ENCODE results near the gene VPS13A. TPM values are rescaled to one million over a fixed set of nuclear protein-coding genes. Genes with fewer than 3 reads are reported as not detected.
A peak's percentile ranks its signal among the peaks of the same experiment; 100 is the strongest.

VPS13A gene
- 39.0 TPM for total RNA-seq
- long read RNA-seq, partial matches to known transcripts, result 7 of 10 reads
- long read RNA-seq, other reads (novel, unspliced or antisense), result 3 of 10 reads

DNA sequence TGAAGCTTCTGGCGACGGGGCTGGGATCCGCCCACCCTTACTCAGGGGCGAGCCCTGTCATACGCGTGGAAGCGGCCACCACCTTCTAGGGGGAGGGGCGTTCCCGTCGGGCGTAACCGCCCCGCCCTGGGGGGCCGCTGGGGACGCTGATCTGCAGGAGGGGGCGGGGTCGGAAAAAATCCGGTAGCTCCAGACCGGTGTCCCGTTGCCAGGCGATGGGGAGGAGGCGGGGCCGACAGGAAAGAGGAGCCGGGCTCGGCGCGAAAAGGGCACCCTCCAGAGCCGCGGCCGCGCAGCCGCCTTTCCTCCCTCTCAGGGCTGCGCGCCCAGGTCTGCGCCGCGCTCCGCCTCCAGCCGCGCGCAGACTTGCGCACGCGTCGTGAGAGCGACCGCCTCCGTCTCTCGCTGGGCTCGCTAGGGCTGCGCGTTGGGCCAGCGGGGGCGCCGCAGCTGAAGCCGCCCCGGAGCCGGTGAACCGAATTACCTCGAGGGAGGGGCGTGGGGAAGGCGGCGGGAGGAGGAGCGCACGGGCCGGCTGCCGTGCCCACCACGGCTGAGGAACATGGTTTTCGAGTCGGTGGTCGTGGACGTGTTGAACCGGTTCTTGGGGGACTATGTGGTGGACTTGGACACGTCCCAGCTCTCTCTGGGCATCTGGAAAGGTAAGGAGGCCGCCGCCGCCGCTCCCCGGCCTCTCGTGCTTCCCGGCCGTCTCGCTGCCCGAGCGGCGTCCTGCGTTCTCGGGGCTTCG is at the start of gene VPS13A:
VPS13A (plus strand) TSS at position 392 of the 751 bp plus-strand sequence; CDS start at position 563, 171 bp downstream.
- peak; percentile 97 for ATAC-seq
- intact Hi-C loops (cut with micrococcal nuclease), result no loop called here

DNA sequence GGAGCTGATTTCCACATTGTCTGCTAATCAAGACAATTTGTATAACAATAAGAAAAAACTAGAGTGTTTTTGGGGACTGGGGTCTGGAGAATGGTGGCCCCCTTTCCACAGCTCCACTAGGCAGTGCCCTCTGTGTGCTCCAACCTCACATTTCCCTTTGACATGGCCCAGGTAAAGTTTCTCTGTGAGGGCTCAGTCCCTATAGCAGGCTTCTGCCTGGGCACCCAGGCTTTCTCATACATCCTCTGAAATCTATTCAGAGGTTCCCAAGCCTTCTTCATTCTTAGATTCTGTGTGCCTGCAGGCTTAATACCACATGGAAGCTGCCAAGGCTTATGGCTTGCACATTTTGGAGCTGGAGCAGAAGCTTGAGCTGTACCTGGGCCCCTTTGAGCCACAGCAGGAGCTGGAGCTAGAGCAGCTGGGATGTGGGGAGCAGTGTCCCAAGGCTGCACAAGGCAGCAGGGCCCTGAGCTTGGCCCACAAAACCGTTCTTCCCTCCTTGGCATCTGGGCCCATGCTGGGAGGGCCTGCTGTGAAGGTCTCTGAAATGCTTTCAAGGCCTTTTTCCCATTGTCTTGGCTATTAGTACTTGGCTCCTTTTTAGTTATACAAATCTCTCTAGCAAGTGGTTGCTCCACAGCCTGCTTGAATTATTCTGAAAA is 49.1 kb upstream of the VPS13A start:
- DNase-seq (no peak), ATAC-seq (no peak)
- intact Hi-C loops (cut with micrococcal nuclease), result no loop called here

More for the DNA sequence above, at the start of gene VPS13A:
- DNase-seq, result peak; percentile 95

DNA sequence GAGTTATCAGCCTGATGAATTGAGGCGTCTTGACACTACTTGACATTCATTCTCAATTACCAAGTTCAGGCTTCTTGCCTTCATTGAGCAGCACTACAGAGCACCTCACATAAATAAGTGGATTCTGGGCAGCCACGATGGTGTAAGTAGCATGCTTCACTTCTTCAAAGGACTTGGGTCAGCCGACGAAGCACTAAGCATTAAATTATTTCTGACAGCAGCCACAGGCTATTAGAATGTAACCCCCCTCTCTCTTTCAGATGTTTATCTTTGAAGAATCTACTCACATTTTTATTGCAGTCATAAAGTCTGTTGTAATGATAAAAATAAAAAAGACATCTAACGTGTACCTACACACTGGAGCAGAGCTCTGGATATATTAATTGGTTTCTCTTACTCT is 45.9 kb upstream of the VPS13A start:
- intact Hi-C loops (cut with micrococcal nuclease), result no loop called here
- no peak for ATAC-seq
- no peak for DNase-seq

DNA sequence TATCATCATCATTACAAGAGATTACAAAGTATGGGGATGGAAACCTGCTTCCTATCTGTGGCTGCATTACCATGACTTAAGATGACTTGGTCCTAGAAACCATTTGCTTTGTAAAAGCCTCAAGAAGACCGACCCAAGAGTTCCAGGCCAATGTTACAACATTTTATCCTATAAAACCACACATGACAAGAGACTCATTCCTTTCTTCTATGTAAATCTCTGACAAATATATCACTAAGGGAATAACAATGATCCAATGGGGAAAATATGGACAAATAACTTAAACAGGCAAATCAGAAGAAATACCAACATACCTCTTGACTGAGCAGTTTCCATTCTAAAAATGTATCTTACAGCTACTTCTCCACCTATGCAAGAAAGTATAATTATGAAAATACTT is 44.3 kb upstream of the VPS13A start:
- ATAC-seq (no peak), DNase-seq (no peak)
- intact Hi-C loops (cut with micrococcal nuclease), result no loop called here

DNA sequence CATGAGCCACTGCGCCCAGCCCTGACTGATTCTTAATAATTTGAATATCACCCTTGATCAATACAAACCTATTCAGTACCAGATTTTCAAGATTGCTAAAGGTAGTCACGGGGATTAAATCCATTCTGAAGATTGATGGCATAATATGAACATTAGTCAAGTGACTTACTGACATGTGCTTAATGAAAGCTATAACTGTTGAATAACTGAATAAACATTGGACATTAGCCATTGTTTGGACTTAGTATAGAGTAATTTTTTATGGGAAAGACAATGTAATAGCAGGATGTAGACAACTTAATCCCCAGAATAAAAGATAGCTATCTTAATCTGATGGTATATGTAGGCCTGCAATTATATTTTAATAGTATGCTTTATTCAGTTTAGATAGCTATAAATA is 35.0 kb upstream of the VPS13A start:
- DNase-seq (no peak), ATAC-seq (no peak)
- intact Hi-C loops (cut with micrococcal nuclease), result no loop called here

DNA sequence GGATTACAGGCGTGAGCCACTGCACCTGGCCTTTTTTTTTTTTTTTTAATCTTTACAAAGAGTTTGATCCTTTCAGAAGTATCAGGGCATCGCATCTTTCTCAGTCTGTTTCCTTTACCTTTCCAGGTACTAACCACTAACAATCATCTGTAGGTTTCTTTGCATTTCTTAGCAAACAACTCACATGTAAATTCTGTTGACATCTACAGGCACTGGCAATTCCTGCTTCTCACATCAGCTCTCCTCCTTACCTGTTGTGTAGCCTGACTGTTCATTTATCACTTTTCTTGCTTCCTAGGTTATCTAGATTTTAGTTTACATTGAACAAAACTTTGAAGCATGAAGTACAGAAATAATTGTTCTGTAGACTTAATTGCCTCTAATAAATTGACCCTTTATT is 27.5 kb upstream of the VPS13A start:
- ATAC-seq, result no peak
- intact Hi-C loops (cut with micrococcal nuclease), result loop anchor here (2.0 kb wide), 1 partner anchor 339 kb away; no protein-coding TSS in a partner anchor
- no peak for DNase-seq

DNA sequence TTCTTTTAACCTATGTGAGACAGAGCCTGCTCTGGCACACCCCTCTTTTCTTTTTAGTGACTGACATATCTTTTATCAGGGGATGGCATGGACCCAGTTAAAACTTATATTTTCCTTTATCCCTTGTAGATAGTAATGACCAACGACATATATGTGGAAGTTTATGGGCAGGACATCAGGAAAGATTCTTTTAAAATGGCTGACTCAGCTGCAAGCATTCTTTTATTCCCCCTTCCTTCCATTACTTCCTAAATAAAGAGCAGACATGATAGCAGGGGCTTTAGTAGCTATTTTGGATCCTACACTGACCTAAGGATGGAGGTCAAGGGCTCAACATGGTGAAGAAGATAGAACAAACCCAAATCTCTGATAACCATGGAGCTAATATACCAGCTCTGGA is 25.0 kb upstream of the VPS13A start:
- ATAC-seq, result no peak
- no peak for DNase-seq
- intact Hi-C loops (cut with micrococcal nuclease), result no loop called here

DNA sequence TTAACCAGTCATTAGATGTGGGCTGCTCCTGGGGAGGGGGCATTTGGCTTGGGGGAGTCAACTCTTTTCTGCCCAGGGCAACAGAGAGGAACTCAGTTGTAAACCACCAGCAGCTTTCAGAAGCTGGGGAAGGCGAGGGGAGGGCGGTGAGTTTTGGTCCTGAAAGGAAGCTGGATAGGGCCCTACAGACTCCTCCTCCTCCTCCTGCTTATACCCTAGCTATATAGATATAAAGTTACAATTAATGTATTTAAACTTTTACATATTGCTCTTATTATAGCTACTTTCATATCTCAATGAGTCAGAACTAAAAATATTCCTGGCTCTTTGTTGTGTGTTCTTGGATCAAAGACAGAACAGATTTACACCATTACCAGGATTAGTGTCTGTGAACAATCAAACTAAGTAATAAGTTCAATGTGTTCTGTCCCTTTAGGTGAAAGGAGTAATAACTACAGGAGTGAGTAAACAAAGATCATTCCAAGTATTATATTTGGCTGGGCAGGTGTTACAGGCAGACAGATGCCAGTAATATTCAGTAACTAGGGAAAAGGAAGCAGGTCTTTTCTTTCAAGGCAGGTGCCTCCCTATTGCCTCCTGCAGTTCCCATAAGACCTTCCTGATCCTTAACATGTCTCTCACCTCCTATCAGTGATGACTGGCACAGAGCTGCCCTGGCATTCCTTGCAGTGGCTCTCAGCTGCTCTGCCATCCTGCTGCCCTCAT is 20.5 kb upstream of the VPS13A start:
- ATAC-seq (peak; percentile 90), DNase-seq (peak; percentile 36)
- intact Hi-C loops (cut with micrococcal nuclease), result no loop called here

DNA sequence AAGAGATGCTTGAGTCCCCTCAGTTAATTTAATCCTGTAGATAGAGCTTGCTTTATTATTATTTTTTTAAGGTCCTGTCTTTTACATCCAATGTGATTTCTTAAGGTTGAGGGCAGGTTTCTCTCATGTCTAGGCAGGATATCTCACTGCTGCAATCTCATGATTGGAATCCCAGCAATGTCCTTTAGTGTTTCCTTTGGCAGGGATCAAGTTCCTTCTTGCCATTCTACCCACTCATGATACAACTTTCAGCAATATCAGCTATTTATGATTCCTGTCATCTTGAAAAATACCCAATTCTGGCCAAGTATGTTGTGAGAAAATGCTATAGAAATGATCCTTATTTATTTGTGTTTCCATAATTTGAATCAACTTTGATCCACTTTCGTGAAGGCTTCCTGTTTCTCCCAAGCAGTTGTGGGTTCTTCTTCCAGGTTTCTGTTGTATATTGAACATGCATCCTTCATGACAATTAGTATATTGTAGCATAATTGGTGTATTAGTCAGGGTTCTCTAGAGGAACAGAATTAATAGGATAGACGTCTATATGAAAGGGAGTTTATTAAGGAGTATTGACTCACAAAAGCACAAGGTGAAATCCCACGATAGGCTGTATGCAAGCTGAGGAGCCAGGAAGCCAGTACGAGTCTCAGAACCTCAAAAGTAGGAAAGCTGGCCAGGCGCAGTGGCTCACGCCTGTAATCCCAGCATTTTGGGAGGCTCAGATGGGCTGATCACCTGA is 18.4 kb upstream of the VPS13A start:
- ATAC-seq (no peak), DNase-seq (no peak)
- intact Hi-C loops (cut with micrococcal nuclease), result no loop called here

DNA sequence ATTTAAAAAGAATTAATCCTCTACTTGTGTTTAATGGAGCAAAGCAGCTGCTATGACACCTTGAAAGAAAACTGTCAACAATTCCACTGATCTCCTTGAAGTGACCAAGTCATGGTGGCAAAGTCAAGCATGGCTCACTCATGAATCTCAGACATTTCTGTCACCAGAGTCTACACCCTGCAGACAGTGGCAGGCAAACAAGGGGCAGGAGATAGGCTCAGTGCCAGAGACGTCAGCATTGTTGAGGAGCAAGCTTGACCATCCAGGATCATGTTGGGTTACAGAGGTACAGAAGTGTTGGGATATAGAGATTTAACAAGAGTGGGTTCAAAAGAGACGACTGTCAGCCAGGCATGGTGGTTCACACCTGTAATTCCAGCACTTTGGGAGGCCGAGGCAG is 16.1 kb upstream of the VPS13A start:
- intact Hi-C loops (cut with micrococcal nuclease), result no loop called here
- DNase-seq, result no peak
- peak; percentile 17 for ATAC-seq

DNA sequence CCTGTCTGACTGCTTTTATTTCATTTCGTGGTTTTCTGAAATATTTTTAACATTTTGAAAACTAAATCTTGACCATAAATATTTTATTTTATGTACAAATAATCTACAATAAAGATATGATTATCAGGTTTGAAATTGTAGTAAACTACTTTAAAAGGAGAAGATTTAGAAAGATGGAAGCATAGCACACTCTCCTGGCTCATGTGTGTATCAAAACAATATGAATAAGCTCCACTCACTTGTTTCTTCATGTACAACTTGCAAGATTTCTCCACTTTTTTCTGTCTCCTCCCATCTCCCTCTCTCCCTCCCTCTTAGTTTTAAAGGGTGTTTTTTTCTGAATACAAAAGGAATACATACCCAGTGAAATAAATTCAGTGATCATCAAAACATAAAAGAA is 15.4 kb upstream of the VPS13A start:
- ATAC-seq, result peak; percentile 17
- intact Hi-C loops (cut with micrococcal nuclease), result no loop called here
- no peak for DNase-seq

DNA sequence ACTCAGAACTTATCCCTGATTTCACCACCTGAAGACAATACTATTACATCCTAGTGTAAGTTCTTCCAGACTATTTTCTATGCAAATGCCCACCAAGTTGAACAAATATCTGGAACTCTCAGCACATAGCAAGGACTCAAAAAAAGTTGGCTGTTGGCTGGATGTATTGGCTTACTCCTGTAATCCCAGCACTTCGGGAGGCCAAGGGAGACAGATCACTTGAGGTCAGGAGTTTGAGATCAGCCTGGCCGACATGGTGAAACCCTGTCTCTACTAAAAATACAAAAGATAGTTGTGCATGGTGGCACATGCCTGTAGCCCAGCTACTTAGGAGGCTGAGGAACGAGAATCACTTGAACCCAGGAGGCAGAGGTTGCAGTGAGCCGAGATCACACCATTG is 15.0 kb upstream of the VPS13A start:
- peak; percentile 27 for ATAC-seq
- DNase-seq, result no peak
- intact Hi-C loops (cut with micrococcal nuclease), result no loop called here

DNA sequence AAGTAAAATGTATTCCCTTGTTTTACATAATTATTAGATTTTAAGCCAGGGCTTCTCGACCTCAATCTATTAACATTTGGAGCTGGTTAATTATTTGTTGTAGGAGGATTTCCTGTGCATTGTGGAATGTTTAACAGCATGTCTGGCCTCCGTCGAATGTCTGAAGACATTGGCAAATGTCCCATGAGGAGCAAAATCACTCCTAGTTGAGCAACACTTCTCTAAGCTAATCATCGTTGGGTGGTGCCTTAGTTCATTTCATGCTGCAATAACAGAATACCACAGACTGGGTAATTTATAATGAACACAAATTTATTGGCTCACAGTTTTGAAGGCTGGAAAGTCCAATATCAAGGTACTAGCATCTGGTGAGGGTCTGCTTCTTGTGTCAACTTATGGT is 13.4 kb upstream of the VPS13A start:
- ATAC-seq (no peak), DNase-seq (no peak)
- intact Hi-C loops (cut with micrococcal nuclease), result no loop called here

DNA sequence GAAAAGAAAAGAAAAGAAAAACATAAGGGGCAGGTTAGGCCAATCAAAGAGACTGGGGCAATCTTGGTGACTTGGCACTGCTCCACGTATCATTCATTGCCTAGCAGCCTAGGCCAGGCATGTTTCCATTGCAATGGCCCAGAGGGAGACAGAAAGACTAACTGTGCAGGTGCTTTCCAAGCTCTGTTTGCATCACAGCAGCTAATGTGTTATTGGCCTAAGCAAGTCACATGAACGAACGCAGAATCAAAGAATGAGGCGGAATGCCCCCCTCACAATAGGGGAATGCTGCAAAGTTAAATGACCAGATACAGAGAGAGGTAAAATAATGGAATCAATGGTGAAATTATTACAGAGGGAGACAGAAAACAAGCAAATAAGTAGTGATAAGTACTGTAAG is 11.1 kb upstream of the VPS13A start:
- no peak for DNase-seq
- ATAC-seq, result peak; percentile 10
- intact Hi-C loops (cut with micrococcal nuclease), result no loop called here

DNA sequence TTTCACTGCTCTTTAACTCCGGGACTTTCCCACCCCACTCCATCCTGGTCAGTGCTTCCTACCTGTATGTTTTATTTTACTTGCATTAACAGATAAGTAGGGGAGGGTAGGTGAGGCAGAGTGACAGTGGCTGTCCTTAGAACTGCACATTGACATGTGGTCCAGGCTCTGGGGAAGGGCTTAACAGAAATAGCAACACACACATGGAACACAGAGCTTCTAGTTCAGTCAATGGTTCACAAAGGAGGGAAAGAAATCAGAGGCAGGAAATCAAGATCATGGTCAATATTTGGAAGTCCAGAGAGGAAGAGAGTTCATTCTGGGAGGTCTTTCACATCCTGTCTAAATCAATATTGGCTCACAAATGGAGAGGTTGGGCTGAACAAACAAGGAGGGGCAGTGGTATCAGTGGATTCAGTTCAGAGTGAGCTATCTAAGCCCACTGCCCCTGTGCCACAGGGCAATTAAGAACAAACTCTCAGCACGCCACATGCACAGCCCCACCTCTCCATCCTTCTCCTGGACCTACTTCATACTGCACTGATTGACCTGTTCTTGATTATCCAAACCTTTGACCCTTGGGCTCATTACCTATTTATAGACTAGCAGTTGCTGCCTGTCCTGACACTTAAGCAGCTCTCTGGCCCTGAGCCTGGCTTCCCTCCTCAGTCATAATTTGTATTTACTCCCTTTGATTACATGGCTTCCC is 6.2 kb upstream of the VPS13A start:
- DNase-seq (peak; percentile 57), ATAC-seq (peak; percentile 95)
- intact Hi-C loops (cut with micrococcal nuclease), result no loop called here

DNA sequence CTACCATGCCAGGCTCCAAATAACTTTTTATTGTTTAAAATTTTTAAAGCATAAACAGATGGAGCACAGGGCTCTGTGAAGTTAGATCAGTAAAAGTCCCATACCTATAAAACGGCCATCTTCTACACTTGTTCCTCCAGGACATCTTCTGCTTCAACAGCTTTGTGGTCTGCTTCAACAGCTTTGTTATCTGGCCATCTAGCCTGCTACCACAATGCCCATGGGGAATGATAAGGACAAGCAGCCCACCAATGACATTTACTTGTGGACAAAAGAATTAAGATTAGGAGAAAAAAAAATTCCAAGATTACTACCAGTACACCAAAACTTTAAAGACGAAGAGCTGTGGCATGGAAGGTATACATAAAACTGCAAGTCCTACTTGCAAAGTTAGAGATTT is 2.2 kb upstream of the VPS13A start:
- intact Hi-C loops (cut with micrococcal nuclease), result no loop called here
- DNase-seq, result no peak
- no peak for ATAC-seq

DNA sequence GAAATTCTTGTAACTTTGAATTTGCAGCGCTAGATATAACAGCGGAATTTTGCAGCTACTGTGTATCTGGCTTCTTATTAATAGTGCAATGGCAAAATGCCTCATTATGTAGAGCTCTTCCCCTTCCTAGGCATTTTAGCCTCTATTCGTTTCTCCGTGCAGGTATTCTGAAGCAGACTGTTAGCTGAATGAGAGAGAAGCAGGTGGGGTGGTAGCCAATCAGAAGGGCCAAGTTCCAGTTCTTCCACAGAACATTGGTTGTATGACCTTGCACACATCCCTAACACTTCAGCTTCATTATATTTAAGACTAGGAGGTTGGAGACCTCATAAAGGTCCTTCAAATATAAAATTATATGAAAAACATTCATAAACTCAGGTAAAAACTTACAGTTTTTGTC is 1.2 kb upstream of the VPS13A start:
- no peak for ATAC-seq
- DNase-seq, result no peak
- intact Hi-C loops (cut with micrococcal nuclease), result no loop called here

DNA sequence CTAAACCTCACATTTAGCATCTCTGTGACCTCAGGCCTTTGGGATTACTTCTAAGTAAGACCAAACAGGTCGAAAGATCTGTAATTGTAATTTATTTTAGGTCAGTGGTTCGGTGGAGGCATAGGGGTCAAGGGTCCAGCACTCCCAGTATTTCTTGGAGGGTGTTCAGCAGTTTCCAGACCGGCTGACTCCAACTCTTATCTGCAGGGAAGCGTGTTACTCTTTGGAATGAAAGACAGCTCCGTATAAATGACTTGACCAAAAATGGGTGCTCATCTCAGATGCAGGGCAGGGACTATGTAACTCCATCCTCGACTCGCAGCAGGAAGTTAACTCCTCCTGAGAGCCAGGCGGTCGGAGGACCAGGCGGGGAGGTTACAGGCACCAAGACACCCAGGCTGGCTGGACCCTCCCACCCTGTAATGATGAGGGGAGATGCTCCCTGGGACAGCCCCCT is 620 bp upstream of the VPS13A start:
- no peak for ATAC-seq
- intact Hi-C loops (cut with micrococcal nuclease), result no loop called here
- no peak for DNase-seq

Measured in left ventricle myocardium superior (tissue), 1 donor.